Smooth muscle cell (in vitro differentiated cells): ENCODE results near the gene PLD2. TPM values are rescaled to one million over a fixed set of nuclear protein-coding genes. Genes with fewer than 3 reads are reported as not detected.

ENCODE experiments used
- DNase-seq: peaks from one replicate; lab custom pipeline; 2025; ENCODE audit not compliant: unreplicated experiment; lab: John Stamatoyannopoulos, UW
- H2AFZ ChIP-seq: fragments of 200-600 bp; sonication (generic); 2 replicates; pipeline ENCODE4 v1.6.0; 2016; ENCODE audit warnings: antibody characterized with exemption, low read depth, mild to moderate bottlenecking
- H3F3A ChIP-seq: fragments of 200-600 bp; sonication (generic); 2 replicates; pipeline ENCODE4 v1.6.0; 2017; ENCODE audit warnings: antibody characterized with exemption, low read depth
- H3K27ac ChIP-seq: fragments of 200-600 bp; sonication (generic); 2 replicates; pipeline ENCODE4 v1.5.1; 2016; ENCODE audit warnings: low read depth, mild to moderate bottlenecking
- H3K27me3 ChIP-seq: fragments of 200-600 bp; sonication (generic); 2 replicates; pipeline ENCODE4 v1.6.1; 2016; ENCODE audit warnings: low read depth, mild to moderate bottlenecking
- H3K36me3 ChIP-seq: fragments of 200-600 bp; sonication (generic); 2 replicates; pipeline ENCODE4 v1.5.1; 2016; ENCODE audit warnings: low read depth
- H3K4me1 ChIP-seq: fragments of 200-600 bp; sonication (generic); 2 replicates; pipeline ENCODE4 v1.5.1; 2016; ENCODE audit warnings: low read depth
- H3K4me2 ChIP-seq: fragments of 200-600 bp; sonication (generic); 2 replicates; pipeline ENCODE4 v1.6.0; 2016; ENCODE audit warnings: mild to moderate bottlenecking
- H3K4me3 ChIP-seq: fragments of 200-600 bp; sonication (generic); 2 replicates; pipeline ENCODE4 v1.5.1; 2016; ENCODE audit warnings: mild to moderate bottlenecking
- H3K79me2 ChIP-seq: fragments of 200-600 bp; sonication (generic); 2 replicates; pipeline ENCODE4 v1.6.0; 2016; ENCODE audit warnings: low read depth, mild to moderate bottlenecking
- H3K9ac ChIP-seq: fragments of 200-600 bp; sonication (generic); 2 replicates; pipeline ENCODE4 v1.6.0; 2016; ENCODE audit warnings: low read depth
- H3K9me3 ChIP-seq: fragments of 200-600 bp; sonication (generic); replicated peaks from 2 replicates; pipeline ENCODE4 v1.5.1; 2016; ENCODE audit warnings: low read depth
- H4K20me1 ChIP-seq: fragments of 200-600 bp; sonication (generic); 2 replicates; pipeline ENCODE4 v1.6.0; 2016; ENCODE audit warnings: low read depth
- WGBS: methylation state at CpG from one replicate; pipeline ENCODE4 v1.1.7; 2016; ENCODE audit warnings: low lambda C conversion rate; 5-methylcytosine and 5-hydroxymethylcytosine counted together
- polyA plus RNA-seq: library from polyadenylated mRNA; unstranded; fragments of >200 nt; fragmentation: Nextera tagmentation; extraction: Ambion mirVana; gene quantifications from 2 replicates; pipeline ENCODE4 v1.2.1, GENCODE V29; 2016
- total RNA-seq: library from RNA; depleted of rRNA; stranded (reverse); fragments of >200 nt; gene quantifications from 2 replicates; pipeline ENCODE4 v1.2.3, GENCODE V29; 2014
- TF ChIP-seq, protein P1 (sequence below): fragments of 200-600 bp; sonication (generic); IDR thresholded peaks from 2 replicates; pipeline ENCODE4 v1.5.1; 2017; ENCODE audit warnings: borderline replicate concordance, mild to moderate bottlenecking, antibody characterized with exemption; ENCODE audit not compliant: insufficient read depth, poor library complexity, severe bottlenecking

Gene PLD2
- total and polyA plus RNA-seq, 2 experiments from 2014 or later = 9.9 to 20.3 TPM

DNA sequence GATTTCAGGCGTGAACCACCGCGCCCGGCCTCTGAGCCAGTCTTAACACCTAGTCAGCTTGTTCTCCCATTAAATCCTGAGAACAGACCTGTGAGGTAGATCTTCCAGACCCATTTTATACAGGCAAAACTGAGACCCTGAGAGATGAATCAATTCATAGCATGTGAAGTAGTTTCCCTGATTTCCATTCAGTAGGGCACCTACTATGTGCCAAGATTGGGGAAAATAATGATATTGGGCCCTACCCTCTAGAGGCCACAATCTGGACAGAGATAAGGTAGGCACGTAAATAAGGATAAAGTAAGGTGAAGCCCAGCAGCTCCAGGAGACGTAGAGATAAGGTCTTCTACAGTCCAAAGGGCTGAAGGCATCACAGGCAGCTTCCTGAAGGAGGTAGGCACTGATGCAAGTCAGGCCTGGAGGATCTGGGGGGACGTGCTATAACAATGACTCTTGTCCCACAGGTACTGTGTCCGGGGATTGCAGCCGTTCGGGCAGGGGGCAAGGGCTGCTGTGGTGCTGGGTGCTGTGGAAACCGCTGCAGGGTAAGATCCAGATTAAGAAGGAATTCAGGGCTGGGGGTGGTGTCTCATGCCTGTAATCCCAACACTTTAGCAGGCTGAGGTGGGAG lies 26.5 kb upstream of the PLD2 start:
- no peaks in the 10 kb centered on the region for H3K4me1 ChIP-seq
- no peaks in the 10 kb centered on the region for H3K36me3 ChIP-seq
- TF ChIP-seq, protein P1, sequence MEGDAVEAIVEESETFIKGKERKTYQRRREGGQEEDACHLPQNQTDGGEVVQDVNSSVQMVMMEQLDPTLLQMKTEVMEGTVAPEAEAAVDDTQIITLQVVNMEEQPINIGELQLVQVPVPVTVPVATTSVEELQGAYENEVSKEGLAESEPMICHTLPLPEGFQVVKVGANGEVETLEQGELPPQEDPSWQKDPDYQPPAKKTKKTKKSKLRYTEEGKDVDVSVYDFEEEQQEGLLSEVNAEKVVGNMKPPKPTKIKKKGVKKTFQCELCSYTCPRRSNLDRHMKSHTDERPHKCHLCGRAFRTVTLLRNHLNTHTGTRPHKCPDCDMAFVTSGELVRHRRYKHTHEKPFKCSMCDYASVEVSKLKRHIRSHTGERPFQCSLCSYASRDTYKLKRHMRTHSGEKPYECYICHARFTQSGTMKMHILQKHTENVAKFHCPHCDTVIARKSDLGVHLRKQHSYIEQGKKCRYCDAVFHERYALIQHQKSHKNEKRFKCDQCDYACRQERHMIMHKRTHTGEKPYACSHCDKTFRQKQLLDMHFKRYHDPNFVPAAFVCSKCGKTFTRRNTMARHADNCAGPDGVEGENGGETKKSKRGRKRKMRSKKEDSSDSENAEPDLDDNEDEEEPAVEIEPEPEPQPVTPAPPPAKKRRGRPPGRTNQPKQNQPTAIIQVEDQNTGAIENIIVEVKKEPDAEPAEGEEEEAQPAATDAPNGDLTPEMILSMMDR = no peak
- no peak overlapping the region for H3K9ac ChIP-seq
- H3K27me3 ChIP-seq = peaks cover 11% of the 10 kb centered on the region
- H2AFZ ChIP-seq = no peak overlapping the region
- no peaks in the 10 kb centered on the region for H3F3A ChIP-seq
- no peaks in the 10 kb centered on the region for H3K79me2 ChIP-seq
- WGBS = 90% methylated on average over 11 of the region's 11 CpGs
- no peak overlapping the region for H3K27ac ChIP-seq
- no peaks in the 10 kb centered on the region for H4K20me1 ChIP-seq
- no peaks in the 10 kb centered on the region for H3K9me3 ChIP-seq
- no peak for DNase-seq
- H3K4me2 ChIP-seq = no peak overlapping the region
- H3K4me3 ChIP-seq = no peak overlapping the region

DNA sequence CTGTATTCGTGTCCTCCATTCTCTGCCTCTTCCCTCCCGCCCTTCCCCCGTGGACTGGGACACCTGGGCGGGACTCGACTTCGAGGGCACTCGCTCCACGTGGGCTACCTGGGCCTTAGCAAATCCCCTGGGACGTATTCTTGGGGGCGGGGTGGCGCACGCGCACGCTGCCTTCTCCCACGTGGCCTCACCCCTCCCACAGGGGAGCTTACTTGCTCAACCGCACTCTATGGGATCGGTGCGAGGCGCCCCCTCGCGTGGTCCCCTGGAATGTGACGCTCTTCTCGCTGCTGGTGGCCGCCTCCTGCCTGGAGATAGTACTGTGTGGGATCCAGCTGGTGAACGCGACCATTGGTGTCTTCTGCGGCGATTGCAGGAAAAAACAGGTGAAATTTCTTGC lies 24.3 kb upstream of the PLD2 start:
- no peaks in the 10 kb centered on the region for H3K79me2 ChIP-seq
- H3K4me1 ChIP-seq = peaks cover 10% of the 10 kb centered on the region
- no peak overlapping the region for H3K27ac ChIP-seq
- no peak overlapping the region for H3K4me3 ChIP-seq
- H3F3A ChIP-seq = no peaks in the 10 kb centered on the region
- TF ChIP-seq, protein P1 = no peak
- no peaks in the 10 kb centered on the region for H3K36me3 ChIP-seq
- H3K4me2 ChIP-seq = no peak overlapping the region
- DNase-seq = no peak
- 58% methylated on average over 22 of the region's 28 CpGs for WGBS
- H2AFZ ChIP-seq = no peak overlapping the region
- no peaks in the 10 kb centered on the region for H4K20me1 ChIP-seq
- H3K27me3 ChIP-seq = peaks cover 11% of the 10 kb centered on the region
- H3K9ac ChIP-seq = no peak overlapping the region
- H3K9me3 ChIP-seq = no peaks in the 10 kb centered on the region

DNA sequence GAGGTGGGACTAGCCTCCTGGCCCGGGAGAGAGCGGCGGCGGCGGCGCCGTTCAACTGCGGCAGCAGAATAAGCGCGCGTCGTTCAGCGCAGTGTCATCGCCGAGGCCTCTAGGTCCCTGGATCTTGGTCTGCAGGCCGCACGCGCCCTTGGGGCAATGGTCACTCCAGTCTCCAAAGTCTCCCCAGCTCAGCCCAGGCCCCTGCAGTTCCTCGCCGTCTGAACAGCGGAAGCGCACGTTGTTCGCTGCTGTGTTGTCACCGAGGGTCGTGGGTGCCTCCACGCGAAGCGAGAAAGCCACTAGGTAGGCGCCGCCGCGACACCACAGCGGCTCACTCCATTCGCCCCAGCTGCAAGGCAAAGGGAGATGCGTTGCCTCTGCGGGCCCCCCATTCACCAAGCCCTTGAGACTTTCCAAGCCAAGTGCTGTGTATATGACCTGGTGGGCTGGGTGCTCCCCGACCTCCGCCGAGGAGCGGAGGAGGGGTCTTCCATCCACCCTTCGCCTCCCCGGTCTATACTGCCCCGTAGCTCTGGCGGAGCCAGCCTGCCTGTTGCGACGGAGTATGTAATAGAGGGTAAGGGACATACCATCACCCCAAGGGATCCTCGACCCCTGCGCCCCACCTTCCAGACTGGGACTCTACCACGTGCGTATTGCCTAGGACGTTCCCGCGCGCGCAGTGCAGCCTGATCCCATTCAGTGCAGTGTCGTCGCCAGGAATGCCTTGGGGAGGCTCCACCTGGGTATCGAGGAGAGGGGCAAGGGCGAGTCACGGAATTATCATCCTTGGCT lies 21.4 kb upstream of the PLD2 start:
- no peaks in the 10 kb centered on the region for H3F3A ChIP-seq
- no peak overlapping the region for H2AFZ ChIP-seq
- H3K27ac ChIP-seq = no peak overlapping the region
- H3K36me3 ChIP-seq = no peaks in the 10 kb centered on the region
- H3K4me2 ChIP-seq = no peak overlapping the region
- no peak for DNase-seq
- peaks cover 7% of the 10 kb centered on the region for H3K27me3 ChIP-seq
- peaks cover 18% of the 10 kb centered on the region for H3K4me1 ChIP-seq
- H4K20me1 ChIP-seq = no peaks in the 10 kb centered on the region
- TF ChIP-seq, protein P1 = no peak
- no peak overlapping the region for H3K9ac ChIP-seq
- 91% methylated on average over 61 of the region's 61 CpGs for WGBS
- no peak overlapping the region for H3K4me3 ChIP-seq
- H3K9me3 ChIP-seq = no peaks in the 10 kb centered on the region
- no peaks in the 10 kb centered on the region for H3K79me2 ChIP-seq
